ENCODE data around the gene ZNF407.

ZNF407 gene

DNA sequence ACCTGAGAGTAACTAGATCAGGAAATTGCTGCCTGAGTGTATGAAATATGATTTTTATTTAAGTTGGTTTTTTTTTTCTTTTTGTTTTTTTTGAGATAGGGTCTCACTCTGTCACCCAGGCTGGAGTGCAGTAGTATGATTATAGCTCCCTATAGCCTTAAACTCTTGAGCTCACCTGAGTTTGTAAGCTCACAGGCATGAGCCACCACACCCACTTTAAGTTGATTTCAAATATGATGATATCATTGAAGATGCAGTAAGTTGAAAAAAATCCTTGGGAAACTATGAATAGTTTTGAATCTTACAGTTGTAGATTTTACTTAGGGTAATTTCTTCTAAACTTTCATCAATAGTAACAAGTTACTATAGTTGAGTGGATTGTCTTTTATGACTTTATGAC lies 234.7 kb downstream of the ZNF407 start:
- DNase-seq (ENCODE audit: low read depth), result no peak

DNA sequence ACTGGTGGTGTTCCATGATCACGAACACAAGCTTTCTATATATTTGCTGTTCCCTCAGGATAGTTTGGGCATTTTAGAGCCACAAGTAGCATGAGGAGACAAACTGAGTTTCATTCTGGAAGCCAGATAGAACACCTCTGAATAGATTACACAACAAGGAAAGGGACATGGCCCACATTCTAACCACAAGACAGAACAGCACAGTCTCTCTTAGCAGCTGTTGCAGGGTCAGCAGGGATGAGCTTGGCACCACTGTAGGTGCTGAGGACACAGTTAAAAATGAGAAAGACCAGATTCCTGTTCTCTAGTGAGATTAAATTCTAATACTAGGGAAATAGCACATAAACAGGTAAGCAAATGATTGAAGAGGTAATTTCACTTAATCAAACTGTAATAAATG lies 235.3 kb downstream of the ZNF407 start:
- no peak for DNase-seq (ENCODE audit: low read depth)

DNA sequence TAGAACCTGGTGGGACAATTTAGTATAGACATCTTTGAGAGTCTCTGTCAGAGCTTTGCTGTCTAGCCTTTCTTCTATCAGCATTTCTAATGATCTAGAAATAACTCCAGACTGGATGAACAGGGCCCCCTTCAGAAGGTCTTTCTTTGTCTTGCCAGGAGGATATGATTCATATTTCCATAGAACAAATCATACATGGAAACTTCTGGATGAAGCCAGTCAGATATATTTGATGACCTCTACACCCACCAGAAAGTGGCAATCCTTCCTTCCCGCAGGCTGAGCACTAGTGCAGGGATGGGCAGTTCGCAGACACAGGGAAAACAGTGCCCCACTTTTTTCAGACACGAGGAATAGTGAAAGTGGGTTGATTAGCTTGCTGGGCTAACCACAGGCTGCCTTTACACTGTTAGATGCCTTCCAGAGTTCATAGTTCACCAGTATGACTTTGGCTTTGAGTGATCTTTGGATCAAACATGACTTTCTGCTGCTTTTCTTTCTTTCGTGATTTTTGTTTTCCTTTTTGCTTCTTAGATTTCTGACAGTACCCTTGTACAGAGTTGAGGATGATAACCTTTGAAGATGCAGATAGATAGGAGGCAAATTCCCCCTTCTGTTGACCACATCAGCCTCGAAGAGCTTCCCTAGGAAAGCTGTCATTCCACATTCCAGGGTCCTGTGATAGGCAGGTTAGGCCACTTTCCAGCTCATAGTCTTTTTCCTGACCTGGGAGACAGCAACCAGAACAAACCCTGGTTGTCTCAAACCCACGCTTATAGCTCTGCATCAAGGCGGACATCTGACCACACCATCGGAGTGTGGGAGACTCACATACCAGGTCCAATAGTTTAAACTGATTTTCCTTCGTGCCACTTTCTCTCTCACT lies 237.0 kb downstream of the ZNF407 start:
- no peak for DNase-seq (ENCODE audit: low read depth)

DNA sequence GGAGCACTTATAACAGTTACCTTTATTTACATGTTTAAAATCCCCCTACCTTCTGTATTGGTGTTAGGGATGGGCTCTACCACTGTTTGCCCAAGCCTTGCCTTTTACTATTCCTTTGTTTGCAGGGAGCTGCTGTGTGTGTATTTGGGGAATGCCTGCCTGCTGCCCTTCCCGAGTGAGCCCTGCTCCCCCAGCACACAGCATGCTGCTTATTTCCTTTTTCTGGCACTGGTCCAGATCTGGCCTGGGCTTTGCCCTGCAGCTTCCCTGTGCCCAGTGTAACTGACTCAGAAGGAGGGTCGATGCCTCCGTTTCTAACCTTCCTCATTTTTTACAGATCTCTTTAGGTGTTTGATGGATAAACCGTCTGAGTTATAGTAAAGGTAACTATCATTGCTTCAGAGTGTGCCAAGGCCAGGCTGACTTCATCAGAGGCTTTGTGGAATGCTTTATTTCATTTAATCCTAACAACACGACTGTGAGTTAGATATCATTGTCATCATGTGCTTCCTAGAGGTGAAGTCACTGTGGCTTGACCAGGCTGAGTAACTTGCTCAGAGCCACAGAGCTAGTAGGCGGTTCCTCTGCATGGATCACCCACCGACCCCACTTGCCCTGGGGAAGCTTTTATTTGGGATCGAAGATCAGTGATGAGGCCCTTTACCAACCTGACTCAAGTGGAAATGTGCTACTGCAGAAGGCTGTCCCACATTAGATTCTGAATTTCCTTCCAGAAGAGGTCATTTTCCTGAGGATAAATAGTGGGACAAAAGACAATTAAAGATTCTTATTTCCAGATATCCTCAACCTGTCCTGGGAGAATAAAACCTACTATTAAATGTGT lies 238.8 kb downstream of the ZNF407 start:
- no peak for DNase-seq (ENCODE audit: low read depth)

DNA sequence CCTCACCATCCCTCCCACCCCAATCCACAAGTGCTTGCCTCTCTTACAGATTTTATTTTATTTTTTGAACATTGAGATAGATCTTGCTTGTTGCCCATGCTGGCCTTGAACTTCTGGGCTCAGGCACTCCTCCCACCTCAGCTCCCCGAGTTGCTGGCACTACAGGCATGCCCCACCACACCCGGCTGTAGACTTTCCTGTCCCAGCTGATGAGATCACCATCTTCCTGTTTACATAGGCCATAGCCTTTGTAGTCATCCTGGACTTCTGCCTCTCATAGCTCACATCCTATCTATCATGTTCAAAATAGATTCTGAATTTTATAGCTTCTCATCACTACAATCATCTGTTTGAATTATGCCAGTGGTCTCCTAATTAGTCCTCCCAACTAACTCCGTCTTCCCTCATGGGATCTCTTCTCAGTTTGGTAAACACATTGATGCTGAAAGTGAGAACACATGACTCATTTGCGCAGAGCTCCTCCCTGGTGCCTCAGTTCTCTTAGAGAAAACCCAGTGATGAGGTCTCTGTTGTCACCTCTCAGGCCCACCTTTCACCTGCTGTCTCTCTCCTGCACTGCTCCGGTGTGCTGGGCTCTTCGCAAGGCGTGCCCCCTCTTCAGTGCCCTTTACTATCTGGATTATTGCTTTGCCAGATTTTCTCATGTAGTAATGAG lies 243.0 kb downstream of the ZNF407 start:
- DNase-seq (ENCODE audit: low read depth), result no peak

DNA sequence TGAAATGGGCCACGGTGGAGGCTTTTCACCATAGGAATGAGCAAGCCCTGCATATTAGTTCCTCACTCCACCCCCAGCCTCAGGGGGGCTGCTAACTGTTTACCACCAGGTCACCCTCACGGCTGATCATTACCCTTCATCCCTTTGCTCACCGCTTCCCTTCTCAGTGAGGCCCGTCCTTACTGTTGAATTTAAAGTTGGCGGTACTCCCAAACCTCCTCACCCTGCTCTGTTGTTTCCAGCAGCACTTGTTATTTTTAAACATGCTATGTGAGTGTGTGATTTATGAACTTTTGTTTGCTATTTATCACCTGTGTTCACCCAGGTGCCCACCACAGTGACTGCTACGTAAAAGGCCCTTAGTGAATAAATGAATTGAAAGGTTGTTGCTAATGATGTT lies 243.6 kb downstream of the ZNF407 start:
- DNase-seq (ENCODE audit: low read depth), result no peak

DNA sequence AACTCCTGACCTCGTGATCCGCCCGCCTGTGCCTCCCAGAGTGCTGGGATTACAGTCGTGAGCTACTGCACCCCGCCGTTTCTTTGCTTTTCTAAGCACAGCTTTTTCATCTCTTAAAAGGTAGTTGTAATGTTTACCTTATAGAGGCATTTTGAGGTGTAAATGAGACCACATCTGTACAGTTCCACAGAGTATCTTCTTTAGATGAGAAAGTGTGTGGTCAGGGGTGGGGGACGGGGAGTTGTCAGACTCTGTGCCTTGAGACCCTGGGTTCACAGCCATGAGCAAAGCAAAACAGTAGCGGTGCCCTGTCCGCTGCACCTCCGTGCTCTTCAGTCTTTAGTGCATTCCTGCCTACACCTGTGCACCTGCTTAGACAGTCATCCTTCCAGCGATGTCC lies 251.6 kb downstream of the ZNF407 start:
- no peak for DNase-seq (ENCODE audit: low read depth)

DNA sequence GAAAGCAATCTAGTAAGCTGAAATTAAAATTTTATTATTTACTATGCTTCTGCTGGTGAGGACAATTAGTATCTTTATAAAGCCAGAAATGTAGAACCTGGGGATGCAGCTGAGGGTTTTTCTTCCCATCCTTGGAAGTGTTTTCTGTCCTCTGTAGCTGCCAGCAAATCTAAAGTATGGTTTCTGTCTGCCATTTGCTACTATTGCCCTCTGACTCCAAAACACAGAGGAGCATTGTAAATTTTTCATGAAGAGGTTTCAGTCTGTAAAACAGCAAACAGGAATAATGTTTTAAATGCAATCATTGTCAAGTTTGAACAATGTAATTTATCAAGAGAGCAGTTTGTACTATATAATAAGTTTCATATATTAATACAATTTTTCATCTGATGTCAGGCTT lies 258.8 kb downstream of the ZNF407 start:
- DNase-seq (ENCODE audit: low read depth), result no peak

DNA sequence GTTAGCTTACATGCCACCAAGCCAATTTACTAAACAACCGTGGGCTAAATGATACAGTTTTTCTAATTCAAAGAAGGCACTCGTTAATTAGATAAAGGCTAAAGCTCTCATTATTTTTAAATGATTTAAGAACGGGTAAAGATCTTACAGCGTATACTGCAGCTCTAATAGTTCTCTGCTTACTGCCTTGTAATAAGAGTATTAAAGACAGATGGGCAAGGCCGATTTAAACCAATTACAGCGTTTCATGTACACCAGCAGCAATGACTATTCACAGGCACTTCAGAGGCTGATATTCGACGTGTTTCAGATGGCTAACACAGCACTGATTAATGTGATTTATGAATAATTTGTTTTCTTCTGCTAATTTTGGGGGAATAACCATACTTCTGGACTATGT lies 259.3 kb downstream of the ZNF407 start:
- DNase-seq (ENCODE audit: low read depth), result no peak

DNA sequence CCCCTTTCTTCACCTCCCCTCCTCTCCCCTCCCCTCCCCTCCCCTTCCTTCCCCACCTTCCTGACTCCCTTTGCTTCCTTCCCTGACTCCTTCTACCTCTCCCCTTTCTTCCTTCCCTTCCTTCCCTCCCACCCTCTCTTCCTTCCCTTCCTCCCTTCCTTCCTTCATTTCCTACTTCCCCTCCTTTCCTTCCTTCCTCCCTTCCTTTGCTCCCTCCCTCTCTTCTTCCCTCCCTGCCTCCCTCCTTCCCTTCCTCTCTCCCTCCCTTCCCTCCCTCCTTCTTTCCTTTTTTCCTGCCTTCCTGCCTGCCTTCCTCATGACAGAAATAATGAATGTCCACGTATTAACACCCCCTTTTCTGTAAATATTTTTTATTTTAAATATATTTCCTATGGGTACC lies 260.2 kb downstream of the ZNF407 start:
- no peak for DNase-seq (ENCODE audit: low read depth)

DNA sequence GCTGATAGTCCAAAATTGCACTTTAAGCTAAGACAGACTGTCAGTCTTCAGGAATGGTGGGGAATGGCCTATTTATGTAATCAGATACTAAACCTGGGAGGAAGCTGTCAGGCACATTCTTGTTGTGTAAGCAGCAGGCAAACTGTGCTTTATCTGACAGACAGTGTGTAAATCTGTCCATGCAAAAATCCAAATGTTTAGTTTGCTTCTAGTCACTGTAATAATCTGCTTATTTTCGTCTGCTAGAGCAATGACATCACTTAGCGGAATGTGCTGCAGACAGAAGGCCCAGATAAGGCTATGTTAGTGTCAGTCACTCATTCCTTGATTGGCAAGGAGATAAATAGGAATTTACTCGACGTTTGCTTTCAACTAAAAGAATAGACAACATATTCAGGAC lies 263.5 kb downstream of the ZNF407 start:
- DNase-seq (ENCODE audit: low read depth), result no peak

DNA sequence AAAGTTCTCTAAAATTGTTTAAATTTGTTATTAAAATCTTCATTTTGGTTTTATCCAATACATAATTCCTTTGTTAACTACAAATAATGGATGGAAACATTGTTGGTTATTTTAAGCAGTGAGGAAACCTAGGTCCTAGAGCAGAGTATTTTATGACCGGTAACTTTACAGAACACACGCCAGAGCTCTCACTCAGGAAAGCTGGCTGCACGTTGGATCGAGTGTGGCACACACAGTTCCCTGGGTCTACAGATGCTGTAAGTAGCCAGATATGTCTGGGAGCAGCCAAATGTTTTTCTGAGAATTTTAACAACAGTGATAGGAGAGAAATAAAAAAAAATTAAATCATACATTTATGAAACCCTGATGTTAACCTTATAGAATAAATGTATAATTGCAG lies 264.4 kb downstream of the ZNF407 start:
- no peak for DNase-seq (ENCODE audit: low read depth)

DNA sequence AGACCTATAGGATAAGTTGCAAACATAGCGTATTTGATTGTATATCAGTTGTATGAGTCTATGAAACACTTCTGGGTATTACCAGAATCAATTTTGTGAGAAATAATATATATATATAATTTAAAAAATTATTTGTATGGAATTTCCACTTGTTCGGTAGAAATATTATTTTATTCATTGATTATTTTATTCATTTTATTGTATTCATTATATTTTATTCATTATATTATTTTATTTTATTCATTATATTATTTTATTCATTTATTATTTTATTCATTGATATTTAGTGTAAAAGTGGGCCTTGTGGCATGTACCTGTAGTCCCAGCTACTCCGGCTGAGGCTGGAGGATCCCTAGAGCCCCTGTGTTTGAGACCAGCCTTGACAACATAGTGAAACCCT lies 268.9 kb downstream of the ZNF407 start:
- no peak for DNase-seq (ENCODE audit: low read depth)

DNA sequence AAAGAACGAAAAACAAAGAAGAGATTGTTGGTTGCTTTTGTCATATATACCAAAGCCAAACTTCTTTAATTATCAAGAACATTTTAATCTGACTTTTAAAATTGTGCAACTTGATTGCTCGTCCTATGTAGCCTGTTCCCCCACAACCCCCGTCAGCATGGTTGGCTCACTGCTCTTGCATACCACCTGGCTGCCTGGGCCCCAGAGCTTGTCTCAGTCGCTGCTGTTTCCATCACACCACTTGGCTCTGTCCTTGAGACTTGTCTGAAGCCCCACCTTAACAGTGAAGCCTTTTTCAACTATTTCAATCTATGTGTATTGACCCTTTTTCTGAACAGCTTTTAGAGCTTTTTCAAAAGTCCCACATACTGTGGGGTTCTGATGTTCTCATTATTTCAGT lies 270.8 kb downstream of the ZNF407 start:
- no peak for DNase-seq (ENCODE audit: low read depth)

DNA sequence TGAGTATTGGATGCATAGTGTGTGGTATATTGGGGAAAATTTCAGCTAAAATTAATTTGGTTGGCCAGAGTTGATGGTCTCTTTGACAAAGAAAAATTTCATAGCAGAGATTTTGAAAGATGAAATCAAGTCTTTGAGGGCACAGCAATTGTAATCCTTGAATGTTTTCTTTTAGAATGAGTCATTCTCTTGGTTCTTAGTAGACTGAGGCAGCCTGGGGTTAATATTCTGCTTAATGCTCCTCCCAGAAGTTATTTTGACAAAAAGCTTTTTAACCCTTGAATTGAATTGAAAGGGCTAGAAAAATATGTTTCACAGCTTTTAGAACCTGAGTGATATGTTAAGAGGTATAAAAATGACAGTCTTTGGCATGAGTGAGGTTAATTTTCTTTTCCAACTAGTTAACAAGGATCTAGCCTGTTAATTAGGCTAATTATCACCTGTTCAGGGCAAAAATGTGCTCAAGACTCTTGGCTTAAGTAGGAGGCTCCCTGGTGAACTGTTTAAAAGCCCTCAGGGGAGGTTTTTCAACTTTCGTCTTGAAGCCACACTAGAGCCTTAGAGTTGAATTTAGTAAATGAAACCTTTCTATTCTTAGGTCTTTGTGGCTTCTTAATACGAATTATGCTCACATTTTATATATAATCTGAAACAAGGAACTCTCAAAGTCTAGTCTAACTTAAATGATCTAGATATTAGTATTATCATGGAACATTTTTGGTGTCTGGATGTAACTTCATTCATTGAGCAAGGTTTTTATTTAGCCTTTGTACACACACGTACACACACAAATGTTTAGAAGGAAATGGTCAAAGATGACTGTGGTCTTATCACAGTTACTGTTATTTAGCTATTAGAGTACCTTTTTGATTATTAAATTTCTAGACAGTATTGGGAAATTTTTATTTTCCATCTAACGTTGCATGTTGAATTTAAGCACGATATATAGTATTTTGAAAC lies 272.5 kb downstream of the ZNF407 start:
- no peak for DNase-seq (ENCODE audit: low read depth)

DNA sequence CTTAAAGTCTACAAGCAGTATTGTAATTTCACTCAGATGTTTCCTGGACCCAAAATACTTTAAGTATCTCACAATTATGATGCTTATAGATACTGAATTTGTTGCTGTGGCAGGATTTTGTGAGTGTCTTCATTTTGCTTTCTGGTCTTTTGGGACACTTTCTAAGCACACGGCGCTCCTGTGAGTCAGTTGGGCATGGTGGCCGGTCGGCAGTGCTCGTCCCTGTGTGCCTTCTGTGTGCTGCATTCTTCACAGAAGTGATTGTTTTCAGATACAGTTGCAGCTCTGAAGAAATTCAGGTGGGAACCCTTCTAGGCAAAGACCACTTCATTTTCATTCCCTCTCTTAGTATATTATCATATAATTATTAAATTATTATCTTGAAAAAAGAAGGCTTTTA lies 273.3 kb downstream of the ZNF407 start:
- no peak for DNase-seq (ENCODE audit: low read depth)

DNA sequence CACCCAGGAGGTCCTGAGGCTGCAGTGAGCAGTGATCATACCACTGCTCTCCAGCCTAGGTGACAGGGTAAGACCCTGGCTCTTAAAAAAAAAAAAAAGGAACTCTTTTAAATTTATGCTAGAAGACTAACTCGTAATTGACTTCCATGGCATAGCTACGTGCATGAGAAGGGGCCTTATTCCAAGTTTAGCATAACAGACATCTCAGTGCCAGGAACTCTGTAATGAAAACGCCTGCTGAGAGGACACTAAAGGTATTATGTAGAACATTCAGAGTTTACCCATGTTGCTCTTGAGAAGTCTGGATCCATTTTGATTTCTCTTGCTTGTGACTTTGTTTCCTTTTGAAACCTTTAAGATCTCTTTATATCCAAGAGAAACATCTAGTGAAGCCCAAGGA lies 276.0 kb downstream of the ZNF407 start:
- DNase-seq (ENCODE audit: low read depth), result no peak

DNA sequence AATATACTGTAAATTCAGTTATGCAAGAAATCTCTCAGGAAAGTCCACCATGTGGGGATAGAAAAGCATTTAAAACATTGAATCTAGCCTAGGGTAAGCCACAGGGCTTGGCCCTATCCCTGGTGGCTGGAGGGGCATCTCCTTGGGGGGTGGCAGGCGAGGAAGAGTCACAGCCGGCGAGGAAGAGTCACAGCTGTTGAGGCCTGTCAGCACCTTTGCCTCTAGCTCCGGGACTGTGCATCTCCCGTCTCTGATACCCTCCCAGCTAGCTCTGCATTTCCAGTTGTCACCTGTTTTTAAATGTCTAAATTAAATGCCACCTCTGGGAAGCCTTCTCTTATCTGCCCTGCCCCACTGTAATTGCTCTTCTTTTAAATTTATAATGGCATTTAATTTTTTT lies 276.7 kb downstream of the ZNF407 start:
- DNase-seq (ENCODE audit: low read depth), result no peak

DNA sequence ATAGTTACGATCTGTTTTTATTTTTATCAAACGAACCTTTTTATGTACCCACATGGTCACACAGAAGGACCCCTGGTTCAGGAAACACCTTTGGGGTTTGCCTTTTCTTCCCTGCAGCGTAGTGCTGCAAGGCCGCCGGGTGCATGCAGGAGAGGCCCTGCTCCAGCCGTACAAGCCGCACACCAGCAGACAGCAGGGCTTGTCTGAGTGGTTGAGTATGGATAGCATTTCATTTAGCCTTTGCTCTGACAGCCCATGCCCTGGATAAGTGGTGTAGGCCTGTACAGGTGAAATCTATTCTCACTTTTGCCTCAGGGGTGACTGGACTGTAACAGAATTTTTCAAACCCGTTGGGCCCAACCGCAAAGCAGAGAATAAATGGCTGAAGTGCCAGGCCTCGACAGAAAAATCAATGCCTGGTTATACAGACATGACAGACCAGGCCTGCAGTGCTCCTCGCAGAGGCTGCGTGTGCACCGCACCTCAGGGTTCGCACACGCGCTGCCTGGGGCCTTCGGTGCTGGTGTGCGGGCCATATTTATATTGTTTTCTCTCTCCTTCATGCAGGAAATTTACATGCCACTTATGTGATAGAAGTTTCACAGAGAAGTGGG lies 279.1 kb downstream of the ZNF407 start:
- no peak for DNase-seq (ENCODE audit: low read depth)

DNA sequence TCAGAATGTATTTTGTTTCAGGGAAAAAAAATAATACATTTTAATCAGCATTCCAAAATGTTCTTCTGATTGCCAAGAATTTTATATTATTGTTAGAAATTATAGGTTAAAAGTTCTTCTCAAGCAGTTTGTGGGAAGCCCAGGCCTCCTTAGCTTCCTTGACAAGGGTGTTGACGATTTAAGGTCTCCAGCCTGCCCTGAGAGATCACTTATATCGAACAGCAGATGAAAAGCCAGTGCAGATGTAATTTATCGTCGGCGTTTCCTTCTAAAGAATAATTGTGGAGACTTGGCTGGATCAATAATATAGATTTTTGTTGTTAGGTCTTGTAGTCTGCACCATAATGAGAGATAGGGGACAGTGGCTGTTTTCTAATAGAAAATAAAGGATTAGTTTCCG lies 280.6 kb downstream of the ZNF407 start:
- no peak for DNase-seq (ENCODE audit: low read depth)

DNA sequence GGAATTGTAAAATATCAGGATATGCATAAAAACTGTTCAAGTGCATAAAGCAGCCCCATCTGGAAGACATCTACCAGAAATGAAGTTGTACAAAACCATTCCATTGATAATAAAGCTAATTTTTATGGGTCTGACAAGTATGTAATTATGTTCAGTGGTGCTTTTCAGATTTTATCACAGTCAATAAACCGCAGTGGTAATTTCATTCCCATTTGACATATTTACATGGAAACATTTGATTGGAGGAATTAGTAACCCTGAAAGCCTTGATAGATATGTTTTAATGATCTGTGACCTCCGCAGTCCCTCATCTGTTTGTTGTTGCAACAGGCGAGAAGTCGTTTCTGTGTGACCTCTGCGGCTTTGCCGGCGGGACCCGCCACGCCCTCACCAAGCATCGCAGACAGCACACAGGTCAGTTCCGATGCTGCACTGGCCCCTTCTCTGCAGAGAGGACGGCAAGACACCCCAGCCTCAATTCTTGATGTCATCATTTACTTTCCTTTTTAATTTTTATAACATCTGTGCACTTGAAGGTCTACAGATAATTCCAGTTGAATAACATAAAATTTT lies 283.1 kb downstream of the ZNF407 start:
- DNase-seq (ENCODE audit: low read depth), result no peak

Measured in activated gamma-delta T cell treated with anti-CD3 and anti-CD28 coated beads, Interleukin-2, amount 50 U/mL, for 16 hours (primary cell).